ENCODE measurements around the gene SFRP4. TPM values are rescaled to one million over a fixed set of nuclear protein-coding genes. Genes with fewer than 3 reads are reported as not detected.

SFRP4 gene
- total and polyA plus RNA-seq, 4 donors: 15.9 to 302 (median 60.1) TPM

GRCh38 chr7:37930226-37930948 is 13.8 kb upstream of the SFRP4 start:
- no peaks in the 10 kb centered on the region for H3K36me3 ChIP-seq (ENCODE audit: control insufficient read depth in 1 of 2, insufficient read depth in 2 of 2, low read length in 1 of 2)
- no peaks in the 10 kb centered on the region for H3K27me3 ChIP-seq (ENCODE audit: control insufficient read depth in 1 of 2, insufficient read depth in 2 of 2, low read length in 1 of 2)
- no peaks in the 10 kb centered on the region for H3K4me1 ChIP-seq (ENCODE audit: control insufficient read depth in 1 of 2, insufficient read depth in 2 of 2, low read length in 2 of 2)
- no peaks in the 10 kb centered on the region for H3K9me3 ChIP-seq (ENCODE audit: control insufficient read depth, low read length)
- WGBS, 2 donors: 95 to 96% methylated on average over 5 of the region's 5 CpGs
- ATAC-seq (ENCODE audit: low FRiP score) (no peak), DNase-seq (no peak)
- intact Hi-C loops (cut with DNase I): no loop called here
- no peak overlapping the region for H3K27ac ChIP-seq (ENCODE audit: low read depth in 1 of 2, low read length in 2 of 2)
- no peak overlapping the region for H3K4me3 ChIP-seq (ENCODE audit: low read length in 2 of 2)

GRCh38 chr7:37928878-37929277 is 12.3 kb upstream of the SFRP4 start:
- Histone ChIP-seq H3K4me1 (ENCODE audit: control insufficient read depth in 1 of 2, insufficient read depth in 2 of 2, low read length in 2 of 2) (no peaks in the 10 kb centered on the region), H3K4me3 (ENCODE audit: low read length in 2 of 2) (no peak overlapping the region), H3K36me3 (ENCODE audit: control insufficient read depth in 1 of 2, insufficient read depth in 2 of 2, low read length in 1 of 2) (no peaks in the 10 kb centered on the region), H3K9me3 (ENCODE audit: control insufficient read depth, low read length) (no peaks in the 10 kb centered on the region), H3K27me3 (ENCODE audit: control insufficient read depth in 1 of 2, insufficient read depth in 2 of 2, low read length in 1 of 2) (no peaks in the 10 kb centered on the region), H3K27ac (ENCODE audit: low read depth in 1 of 2, low read length in 2 of 2) (no peak overlapping the region)
- 85 to 87% methylated on average over 4 of the region's 4 CpGs for WGBS, 2 donors
- ATAC-seq (ENCODE audit: low FRiP score) (no peak), DNase-seq (no peak)
- intact Hi-C loops (cut with DNase I): no loop called here

GRCh38 chr7:37927773-37928444 is 11.3 kb upstream of the SFRP4 start:
- H3K36me3 ChIP-seq (ENCODE audit: control insufficient read depth in 1 of 2, insufficient read depth in 2 of 2, low read length in 1 of 2): no peaks in the 10 kb centered on the region
- no peaks in the 10 kb centered on the region for H3K27me3 ChIP-seq (ENCODE audit: control insufficient read depth in 1 of 2, insufficient read depth in 2 of 2, low read length in 1 of 2)
- H3K4me1 ChIP-seq (ENCODE audit: control insufficient read depth in 1 of 2, insufficient read depth in 2 of 2, low read length in 2 of 2): peaks cover 0 to 5% of the 10 kb centered on the region in 2 donors
- H3K4me3 ChIP-seq (ENCODE audit: low read length in 2 of 2): no peak overlapping the region
- H3K27ac ChIP-seq (ENCODE audit: low read depth in 1 of 2, low read length in 2 of 2): no peak overlapping the region
- intact Hi-C loops (cut with DNase I): no loop called here
- ATAC-seq (ENCODE audit: low FRiP score) (no peak), DNase-seq (no peak)
- H3K9me3 ChIP-seq (ENCODE audit: control insufficient read depth, low read length): no peaks in the 10 kb centered on the region
- WGBS, 2 donors: 90 to 95% methylated on average over 2 of the region's 2 CpGs

- no peak for ATAC-seq (ENCODE audit: low FRiP score)
- peaks cover 0 to 5% of the 10 kb centered on the region in 2 donors for H3K4me1 ChIP-seq (ENCODE audit: control insufficient read depth in 1 of 2, insufficient read depth in 2 of 2, low read length in 2 of 2)
- WGBS, 2 donors: 93 to 97% methylated on average over 1 of the region's 1 CpG
- no peaks in the 10 kb centered on the region for H3K9me3 ChIP-seq (ENCODE audit: control insufficient read depth, low read length)
- intact Hi-C loops (cut with DNase I): no loop called here
- H3K27me3 ChIP-seq (ENCODE audit: control insufficient read depth in 1 of 2, insufficient read depth in 2 of 2, low read length in 1 of 2): no peaks in the 10 kb centered on the region
- H3K4me3 ChIP-seq (ENCODE audit: low read length in 2 of 2): no peak overlapping the region
- no peak overlapping the region for H3K27ac ChIP-seq (ENCODE audit: low read depth in 1 of 2, low read length in 2 of 2)
- DNase-seq: no peak
- H3K36me3 ChIP-seq (ENCODE audit: control insufficient read depth in 1 of 2, insufficient read depth in 2 of 2, low read length in 1 of 2): no peaks in the 10 kb centered on the region
Observed at GRCh38 chr7:37925620-37926019, 9.0 kb upstream of the SFRP4 start.

GRCh38 chr7:37924491-37925041 is 7.9 kb upstream of the SFRP4 start:
- Histone ChIP-seq H3K4me1 (ENCODE audit: control insufficient read depth in 1 of 2, insufficient read depth in 2 of 2, low read length in 2 of 2) (peaks cover 0 to 5% of the 10 kb centered on the region in 2 donors), H3K27ac (ENCODE audit: low read depth in 1 of 2, low read length in 2 of 2) (peak overlapping the region in 1 of 2 donors; percentile 60), H3K9me3 (ENCODE audit: control insufficient read depth, low read length) (no peaks in the 10 kb centered on the region), H3K27me3 (ENCODE audit: control insufficient read depth in 1 of 2, insufficient read depth in 2 of 2, low read length in 1 of 2) (no peaks in the 10 kb centered on the region), H3K36me3 (ENCODE audit: control insufficient read depth in 1 of 2, insufficient read depth in 2 of 2, low read length in 1 of 2) (no peaks in the 10 kb centered on the region), H3K4me3 (ENCODE audit: low read length in 2 of 2) (no peak overlapping the region)
- no peak for ATAC-seq (ENCODE audit: low FRiP score)
- intact Hi-C loops (cut with DNase I): loop anchor here in 1 of 2 donors (1.0 kb wide), 1 partner anchor 13 kb away; no protein-coding TSS in a partner anchor
- WGBS, 2 donors: 5 to 7% methylated on average over 3 of the region's 3 CpGs
- DNase-seq: no peak

GRCh38 chr7:37923996-37924395 is 7.4 kb upstream of the SFRP4 start:
- Histone ChIP-seq H3K4me1 (ENCODE audit: control insufficient read depth in 1 of 2, insufficient read depth in 2 of 2, low read length in 2 of 2) (peaks cover 0 to 5% of the 10 kb centered on the region in 2 donors), H3K27me3 (ENCODE audit: control insufficient read depth in 1 of 2, insufficient read depth in 2 of 2, low read length in 1 of 2) (no peaks in the 10 kb centered on the region), H3K4me3 (ENCODE audit: low read length in 2 of 2) (no peak overlapping the region), H3K36me3 (ENCODE audit: control insufficient read depth in 1 of 2, insufficient read depth in 2 of 2, low read length in 1 of 2) (no peaks in the 10 kb centered on the region), H3K27ac (ENCODE audit: low read depth in 1 of 2, low read length in 2 of 2) (peak overlapping the region in 1 of 2 donors; percentile 60), H3K9me3 (ENCODE audit: control insufficient read depth, low read length) (no peaks in the 10 kb centered on the region)
- intact Hi-C loops (cut with DNase I): loop anchor here in 1 of 2 donors (1.0 kb wide), 1 partner anchor 13 kb away; no protein-coding TSS in a partner anchor
- DNase-seq (no peak), ATAC-seq (ENCODE audit: low FRiP score) (no peak)
- 49 to 54% methylated on average over 1 of the region's 1 CpG for WGBS, 2 donors

- no peaks in the 10 kb centered on the region for H3K9me3 ChIP-seq (ENCODE audit: control insufficient read depth, low read length)
- no peaks in the 10 kb centered on the region for H3K27me3 ChIP-seq (ENCODE audit: control insufficient read depth in 1 of 2, insufficient read depth in 2 of 2, low read length in 1 of 2)
- ATAC-seq (ENCODE audit: low FRiP score) (no peak), DNase-seq (no peak)
- 71 to 77% methylated on average over 4 of the region's 4 CpGs for whole genome bisulfite sequencing, 2 donors
- H3K4me3 ChIP-seq (ENCODE audit: low read length in 2 of 2): peak overlapping the region in 1 of 2 donors; percentile 30
- intact Hi-C loops (cut with DNase I): no loop called here
- peaks cover 0 to 5% of the 10 kb centered on the region in 2 donors for H3K4me1 ChIP-seq (ENCODE audit: control insufficient read depth in 1 of 2, insufficient read depth in 2 of 2, low read length in 2 of 2)
- no peaks in the 10 kb centered on the region for H3K36me3 ChIP-seq (ENCODE audit: control insufficient read depth in 1 of 2, insufficient read depth in 2 of 2, low read length in 1 of 2)
- H3K27ac ChIP-seq (ENCODE audit: low read depth in 1 of 2, low read length in 2 of 2): no peak overlapping the region
Observed at GRCh38 chr7:37921876-37922275, 5.3 kb upstream of the SFRP4 start.

- peak; percentile 66 for ATAC-seq (ENCODE audit: low FRiP score)
Observed at GRCh38 chr7:37920849-37921805, 4.5 kb upstream of the SFRP4 start.

More at GRCh38 chr7:37920849-37921805, 4.5 kb upstream of the SFRP4 start:
- Histone ChIP-seq H3K4me3 (ENCODE audit: low read length in 2 of 2) (peak overlapping the region; percentile 50 to 84), H3K36me3 (ENCODE audit: control insufficient read depth in 1 of 2, insufficient read depth in 2 of 2, low read length in 1 of 2) (no peaks in the 10 kb centered on the region), H3K4me1 (ENCODE audit: control insufficient read depth in 1 of 2, insufficient read depth in 2 of 2, low read length in 2 of 2) (peaks cover 0 to 5% of the 10 kb centered on the region in 2 donors), H3K27ac (ENCODE audit: low read depth in 1 of 2, low read length in 2 of 2) (peak overlapping the region; percentile 2 to 66), H3K27me3 (ENCODE audit: control insufficient read depth in 1 of 2, insufficient read depth in 2 of 2, low read length in 1 of 2) (no peaks in the 10 kb centered on the region), H3K9me3 (ENCODE audit: control insufficient read depth, low read length) (no peaks in the 10 kb centered on the region)
- DNase-seq: peak; percentile 63 to 85
- 1% methylated on average over 62 to 63 of the region's 63 CpGs for WGBS, 2 donors
- intact Hi-C loops (cut with DNase I): no loop called here
